ENCODE measurements around the gene STK39. TPM values are rescaled to one million over a fixed set of nuclear protein-coding genes. Genes with fewer than 3 reads are reported as not detected.

STK39 gene
- total and polyA plus RNA-seq, 2 donors (not counting 1 experiment from before 2014, with no cell fraction given): 16.7 to 30.1 TPM

DNA sequence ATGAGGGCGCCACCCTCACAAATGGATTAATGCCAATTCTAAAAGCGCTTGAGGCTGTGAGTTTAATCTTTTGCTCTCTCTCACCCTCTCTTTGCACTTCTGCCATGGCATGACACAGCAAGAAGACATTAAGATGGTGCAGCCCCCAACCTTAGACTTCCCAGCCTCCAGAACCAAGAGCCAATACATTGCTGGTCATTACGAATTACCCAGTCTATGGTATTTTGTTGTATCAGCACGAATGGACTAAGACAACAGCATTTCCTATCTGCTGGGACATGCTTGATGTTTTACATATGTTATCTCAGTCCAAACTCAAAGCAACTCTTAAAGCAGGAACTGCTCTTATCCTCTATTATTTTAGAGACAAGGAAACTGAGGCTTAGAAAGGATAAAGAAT, 222.9 kb downstream of the STK39 start:
- H4K20me1 ChIP-seq (ENCODE audit: control insufficient read depth, extremely low read depth, insufficient read depth, low read length): no peaks in the 10 kb centered on the region
- H3K36me3 ChIP-seq (ENCODE audit: control insufficient read depth, insufficient read depth, low read length): no peaks in the 10 kb centered on the region
- no peak overlapping the region for H3K4me3 ChIP-seq (replicated peaks in 1 of 4; ENCODE audit: control extremely low read depth in 1 of 4, insufficient read depth in 1 of 4, low read depth in 3 of 4, low read length in 4 of 4)
- H2AFZ ChIP-seq (ENCODE audit: low read length): no peak overlapping the region
- no peak for DNase-seq (ENCODE audit: low read depth in 2 of 2)
- H3K79me2 ChIP-seq (ENCODE audit: control insufficient read depth, insufficient read depth, low read length): no peaks in the 10 kb centered on the region
- no peak overlapping the region for H3K27ac ChIP-seq (ENCODE audit: insufficient read depth, low read length)
- TF ChIP-seq, protein P1, sequence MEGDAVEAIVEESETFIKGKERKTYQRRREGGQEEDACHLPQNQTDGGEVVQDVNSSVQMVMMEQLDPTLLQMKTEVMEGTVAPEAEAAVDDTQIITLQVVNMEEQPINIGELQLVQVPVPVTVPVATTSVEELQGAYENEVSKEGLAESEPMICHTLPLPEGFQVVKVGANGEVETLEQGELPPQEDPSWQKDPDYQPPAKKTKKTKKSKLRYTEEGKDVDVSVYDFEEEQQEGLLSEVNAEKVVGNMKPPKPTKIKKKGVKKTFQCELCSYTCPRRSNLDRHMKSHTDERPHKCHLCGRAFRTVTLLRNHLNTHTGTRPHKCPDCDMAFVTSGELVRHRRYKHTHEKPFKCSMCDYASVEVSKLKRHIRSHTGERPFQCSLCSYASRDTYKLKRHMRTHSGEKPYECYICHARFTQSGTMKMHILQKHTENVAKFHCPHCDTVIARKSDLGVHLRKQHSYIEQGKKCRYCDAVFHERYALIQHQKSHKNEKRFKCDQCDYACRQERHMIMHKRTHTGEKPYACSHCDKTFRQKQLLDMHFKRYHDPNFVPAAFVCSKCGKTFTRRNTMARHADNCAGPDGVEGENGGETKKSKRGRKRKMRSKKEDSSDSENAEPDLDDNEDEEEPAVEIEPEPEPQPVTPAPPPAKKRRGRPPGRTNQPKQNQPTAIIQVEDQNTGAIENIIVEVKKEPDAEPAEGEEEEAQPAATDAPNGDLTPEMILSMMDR (conservative IDR thresholded peaks at IDR 0.05 in 1 of 2, IDR thresholded peaks at IDR 0.05 in 1 of 2; ENCODE audit: low read depth in 1 of 2, low read length in 2 of 2): no peak
- TF ChIP-seq EZH2 (IDR thresholded peaks at IDR 0.05; ENCODE audit: low read length, missing control alignments): no peak
- no peaks in the 10 kb centered on the region for H3K4me1 ChIP-seq (ENCODE audit: control insufficient read depth, extremely low read depth, insufficient read depth, low read length)
- H3K27me3 ChIP-seq (ENCODE audit: control insufficient read depth, insufficient read depth, low read length): no peaks in the 10 kb centered on the region
- no peaks in the 10 kb centered on the region for H3K9me3 ChIP-seq (ENCODE audit: control insufficient read depth, insufficient read depth, low read depth, low read length)
- no peak overlapping the region for H3K4me2 ChIP-seq (ENCODE audit: extremely low read depth, insufficient read depth, low read length)
- no peak overlapping the region for H3K9ac ChIP-seq (ENCODE audit: insufficient read depth, low read length)

DNA sequence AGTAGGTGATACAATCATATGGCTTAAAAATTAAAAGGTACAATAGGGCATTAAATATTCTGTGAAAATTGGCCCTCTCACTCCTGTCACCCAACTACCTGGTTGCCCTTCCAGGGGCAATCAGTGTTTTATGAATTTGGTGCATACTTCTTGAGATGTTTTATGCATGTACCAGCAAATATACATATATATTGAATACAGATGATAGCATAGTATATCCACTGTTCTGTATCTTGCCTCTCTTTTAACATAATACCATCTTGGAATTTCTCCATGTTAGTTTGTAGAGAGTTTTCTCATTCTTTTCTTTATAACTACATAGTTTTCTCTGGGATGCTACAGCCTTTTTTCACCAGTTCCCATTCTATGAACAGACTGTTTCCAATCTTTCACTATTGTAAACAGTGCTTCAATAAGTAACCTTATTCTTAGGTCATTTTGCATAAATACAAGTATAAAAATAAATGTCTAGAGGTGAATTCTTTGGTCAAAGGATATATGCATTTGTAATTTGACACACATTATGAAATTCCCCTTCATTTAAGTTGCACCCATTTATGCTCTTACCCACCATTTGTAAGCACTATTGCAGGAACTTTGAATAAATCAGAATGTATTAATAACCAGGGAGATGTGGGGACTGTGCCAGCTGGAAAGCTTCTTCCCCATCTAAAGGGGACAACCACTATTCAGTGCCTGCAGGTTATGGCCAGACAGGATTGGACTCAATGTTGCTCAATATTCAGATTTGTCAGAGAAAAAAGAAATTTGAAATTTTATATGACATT, 225.4 kb downstream of the STK39 start:
- H3K79me2 ChIP-seq (ENCODE audit: control insufficient read depth, insufficient read depth, low read length): no peaks in the 10 kb centered on the region
- no peaks in the 10 kb centered on the region for H3K9me3 ChIP-seq (ENCODE audit: control insufficient read depth, insufficient read depth, low read depth, low read length)
- H3K4me1 ChIP-seq (ENCODE audit: control insufficient read depth, extremely low read depth, insufficient read depth, low read length): no peaks in the 10 kb centered on the region
- no peak overlapping the region for H3K4me2 ChIP-seq (ENCODE audit: extremely low read depth, insufficient read depth, low read length)
- no peak overlapping the region for H3K27ac ChIP-seq (ENCODE audit: insufficient read depth, low read length)
- H3K27me3 ChIP-seq (ENCODE audit: control insufficient read depth, insufficient read depth, low read length): no peaks in the 10 kb centered on the region
- H3K36me3 ChIP-seq (ENCODE audit: control insufficient read depth, insufficient read depth, low read length): no peaks in the 10 kb centered on the region
- peak in 1 of 2 donors; percentile 15 for DNase-seq (ENCODE audit: low read depth in 2 of 2)
- H3K9ac ChIP-seq (ENCODE audit: insufficient read depth, low read length): no peak overlapping the region
- no peak overlapping the region for H3K4me3 ChIP-seq (replicated peaks in 1 of 4; ENCODE audit: control extremely low read depth in 1 of 4, insufficient read depth in 1 of 4, low read depth in 3 of 4, low read length in 4 of 4)
- no peaks in the 10 kb centered on the region for H4K20me1 ChIP-seq (ENCODE audit: control insufficient read depth, extremely low read depth, insufficient read depth, low read length)
- TF ChIP-seq EZH2 (IDR thresholded peaks at IDR 0.05; ENCODE audit: low read length, missing control alignments): no peak
- TF ChIP-seq, protein P1 (conservative IDR thresholded peaks at IDR 0.05 in 1 of 2, IDR thresholded peaks at IDR 0.05 in 1 of 2; ENCODE audit: low read depth in 1 of 2, low read length in 2 of 2): no peak
- no peak overlapping the region for H2AFZ ChIP-seq (ENCODE audit: low read length)

DNA sequence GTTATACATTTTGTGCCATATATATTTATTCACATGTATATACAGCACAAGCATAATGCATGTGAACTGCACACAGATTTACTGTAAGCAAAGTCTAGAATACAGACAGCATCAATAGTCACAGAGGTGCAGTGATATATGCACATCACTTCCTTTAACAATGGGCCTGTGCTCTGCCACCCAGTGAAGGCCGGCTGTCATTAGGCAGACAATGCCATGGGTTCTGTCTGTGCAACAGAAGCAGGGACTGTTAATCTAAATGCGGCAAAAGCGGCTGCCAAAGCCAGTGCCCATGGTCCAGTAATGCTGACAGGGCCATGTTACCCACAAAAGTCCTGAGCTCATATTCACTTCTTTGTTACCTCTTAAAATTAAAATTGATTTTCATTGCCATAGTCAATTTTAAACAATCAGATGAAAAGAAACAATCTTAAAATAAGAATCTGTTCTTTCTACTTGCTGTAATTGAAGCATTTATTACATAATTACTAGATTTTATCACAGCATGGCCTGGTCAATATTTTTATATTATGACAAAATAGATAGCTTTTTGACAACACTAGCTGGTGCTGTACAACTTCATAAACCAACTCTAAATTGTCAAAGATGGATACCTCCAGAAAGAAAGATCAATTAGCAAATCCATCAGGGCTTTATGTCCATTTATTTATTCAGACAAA, 232.0 kb downstream of the STK39 start:
- no peak overlapping the region for H3K27ac ChIP-seq (ENCODE audit: insufficient read depth, low read length)
- H3K9ac ChIP-seq (ENCODE audit: insufficient read depth, low read length): no peak overlapping the region
- no peak overlapping the region for H2AFZ ChIP-seq (ENCODE audit: low read length)
- no peak for DNase-seq (ENCODE audit: low read depth in 2 of 2)
- no peak overlapping the region for H3K4me3 ChIP-seq (replicated peaks in 1 of 4; ENCODE audit: control extremely low read depth in 1 of 4, insufficient read depth in 1 of 4, low read depth in 3 of 4, low read length in 4 of 4)
- no peaks in the 10 kb centered on the region for H3K9me3 ChIP-seq (ENCODE audit: control insufficient read depth, insufficient read depth, low read depth, low read length)
- no peaks in the 10 kb centered on the region for H3K79me2 ChIP-seq (ENCODE audit: control insufficient read depth, insufficient read depth, low read length)
- H4K20me1 ChIP-seq (ENCODE audit: control insufficient read depth, extremely low read depth, insufficient read depth, low read length): no peaks in the 10 kb centered on the region
- TF ChIP-seq, protein P1 (conservative IDR thresholded peaks at IDR 0.05 in 1 of 2, IDR thresholded peaks at IDR 0.05 in 1 of 2; ENCODE audit: low read depth in 1 of 2, low read length in 2 of 2): no peak
- no peaks in the 10 kb centered on the region for H3K27me3 ChIP-seq (ENCODE audit: control insufficient read depth, insufficient read depth, low read length)
- no peaks in the 10 kb centered on the region for H3K4me1 ChIP-seq (ENCODE audit: control insufficient read depth, extremely low read depth, insufficient read depth, low read length)
- no peaks in the 10 kb centered on the region for H3K36me3 ChIP-seq (ENCODE audit: control insufficient read depth, insufficient read depth, low read length)
- no peak overlapping the region for H3K4me2 ChIP-seq (ENCODE audit: extremely low read depth, insufficient read depth, low read length)

Data from fibroblast of lung (primary cell).